K562 (cell line): ENCODE data around the gene JPT1. TPM values are rescaled to one million over a fixed set of nuclear protein-coding genes. Genes with fewer than 3 reads are reported as not detected.

Experiments
- C11orf30 ChIP-seq: fragments of 450-650 bp; IDR thresholded peaks from 2 replicates; pipeline ENCODE4 v1.6.1; 2016; ENCODE audit warnings: low read depth, mild to moderate bottlenecking
- CEBPZ ChIP-seq: fragments of 150-350 bp; IDR thresholded peaks from 2 replicates; pipeline ENCODE4 v1.6.1; 2014; ENCODE audit warnings: low read depth, mild to moderate bottlenecking, low read length, borderline replicate concordance
- CHCHD3 ChIP-seq: fragments of 250-450 bp; sonication (Bioruptor Pico); IDR thresholded peaks from 2 replicates; pipeline ENCODE4 v2.1.2; 2022; ENCODE audit warnings: mild to moderate bottlenecking
- FIP1L1 ChIP-seq: fragments of 200-400 bp; formaldehyde crosslinking; IDR thresholded peaks from 2 replicates; pipeline ENCODE4 v1.6.1; 2018; ENCODE audit warnings: mild to moderate bottlenecking, low read depth, low read length; ENCODE audit not compliant: poor library complexity, severe bottlenecking
- HDGF ChIP-seq: fragments of 450-650 bp; IDR thresholded peaks from 2 replicates; pipeline ENCODE4 v1.6.1; 2016
- MAZ ChIP-seq, 2 experiments: fragments of 450-650 bp in 1 of 2; sonication (generic) in 1 of 2; formaldehyde crosslinking; IDR thresholded peaks in 1 of 2; conservative IDR thresholded peaks in 1 of 2; 2 replicates each; pipeline versions ENCODE4 v1.4.0 to v1.5.0; 2020; ENCODE audit warnings: mild to moderate bottlenecking in 1 of 2, missing genetic modification reagents in 1 of 2
- MITF ChIP-seq: IDR thresholded peaks from 2 replicates; pipeline ENCODE4 v1.6.1; 2014; ENCODE audit warnings: antibody characterized with exemption
- MNT ChIP-seq, 2 experiments: fragments of 450-650 bp; conservative IDR thresholded peaks; 2 replicates each; pipeline ENCODE4 v1.6.1; 2017; ENCODE audit warnings: mild to moderate bottlenecking in 2 of 2, moderate library complexity in 2 of 2
- MTA3 ChIP-seq: fragments of 450-650 bp; formaldehyde crosslinking; IDR thresholded peaks from 2 replicates; pipeline ENCODE4 v1.6.1; 2017; ENCODE audit warnings: mild to moderate bottlenecking, borderline replicate concordance
- NCOR1 ChIP-seq: fragments of 450-650 bp; IDR thresholded peaks from 2 replicates; pipeline ENCODE4 v1.6.1; 2016; ENCODE audit warnings: mild to moderate bottlenecking, moderate library complexity
- POLR2H ChIP-seq: IDR thresholded peaks from 2 replicates; pipeline ENCODE4 v1.6.1; 2016; ENCODE audit warnings: missing genetic modification characterization, low read depth, mild to moderate bottlenecking, control low read depth, missing compliant biosample characterization, moderate library complexity
- SMARCA5 ChIP-seq: fragments of 450-650 bp; IDR thresholded peaks from 2 replicates; pipeline ENCODE4 v1.6.1; 2016
- SNAPC5 ChIP-seq: fragments of 250-450 bp; sonication (Bioruptor Pico); IDR thresholded peaks from 2 replicates; pipeline ENCODE4 v1.8.0; 2021; ENCODE audit warnings: moderate library complexity, mild to moderate bottlenecking, inconsistent platforms
- STAT5A ChIP-seq: IDR thresholded peaks from 2 replicates; pipeline ENCODE4 v1.6.1; 2012; ENCODE audit warnings: low read length, inconsistent platforms, borderline replicate concordance
- TAF1 ChIP-seq: IDR thresholded peaks from 2 replicates; pipeline ENCODE4 v1.6.1; 2011; ENCODE audit warnings: mild to moderate bottlenecking, low read length, moderate library complexity; ENCODE audit not compliant: insufficient read depth, control insufficient read depth, severe bottlenecking; ENCODE audit errors: extremely low read depth
- TFAP4 ChIP-seq: sonication (generic); formaldehyde crosslinking; IDR thresholded peaks from 2 replicates; pipeline ENCODE4 v1.8.0; 2022; ENCODE audit warnings: missing genetic modification reagents, mild to moderate bottlenecking, moderate library complexity, borderline replicate concordance
- THAP7 ChIP-seq: fragments of 250-450 bp; sonication (Bioruptor Pico); IDR thresholded peaks from 2 replicates; pipeline ENCODE4 v1.5.0; 2021
- XRCC5 ChIP-seq: fragments of 200-400 bp; formaldehyde crosslinking; IDR thresholded peaks from 2 replicates; pipeline ENCODE4 v1.6.1; 2017; ENCODE audit warnings: low read depth, mild to moderate bottlenecking, low read length
- ZKSCAN3 ChIP-seq: fragments of 250-450 bp; sonication (Bioruptor Pico); IDR thresholded peaks from 2 replicates; pipeline ENCODE4 v1.4.0; 2020
- ZNF140 ChIP-seq: fragments of 250-450 bp; sonication (Bioruptor Pico); IDR thresholded peaks from 2 replicates; pipeline ENCODE4 v1.8.0; 2021; ENCODE audit warnings: moderate library complexity, mild to moderate bottlenecking, inconsistent platforms
- polyA plus RNA-seq, 8 experiments: library from polyadenylated mRNA; depleted of rRNA in 4 of 8; stranded (reverse) in 5 of 8; unstranded in 3 of 8; fragments of >200 nt; fragmentation: Nextera tagmentation in 2 of 8; fragmentation: Illumina TruSeq in 1 of 8; extraction: Ambion mirVana in 2 of 8; extraction: Trizol in 1 of 8; gene quantifications; 2 replicates each; pipeline versions ENCODE4 v1.2.1 to v1.2.3, GENCODE V29; 2011 to 2014; ENCODE audit warnings: inconsistent platforms in 1 of 8, missing spikeins in 1 of 8
- total RNA-seq, 7 experiments: library from RNA; depleted of rRNA in 6 of 7; stranded (reverse); fragments of >200 nt in 6 of 7; fragmentation: Illumina TruSeq in 2 of 7; extraction: Trizol in 2 of 7; gene quantifications; 2 replicates each; pipeline versions ENCODE4 v1.2.1 to v1.2.3, GENCODE V29; 2011 to 2021; ENCODE audit warnings: low replicate concordance in 1 of 7

The JPT1 gene
- total and polyA plus RNA-seq, 9 of the 15 experiments (the other 6 are each of a cell fraction or from before 2014, with no cell fraction given): 56.7 to 292 (median 144) TPM

GRCh38 chr17:75096082-75096625 lies 58.2 kb downstream of the JPT1 start (continued):
- TF ChIP-seq ZNF140 (CRISPR knock-in tag) (no peak), TAF1 (peak; percentile 75), C11orf30 (peak; percentile 87), MNT (conservative IDR thresholded peaks at IDR 0.05) (peak in 1 of 2 experiments; percentile 68; a peak in 3 of 4 replicates), CHCHD3 (no peak), SMARCA5 (no peak), STAT5A (peak; percentile 53), FIP1L1 (no peak), MITF (peak; percentile 51; the same call in 1 of the 2 replicates), MTA3 (peak; percentile 86), XRCC5 (no peak), HDGF (no peak), ZKSCAN3 (CRISPR knock-in tag) (no peak), NCOR1 (peak; percentile 78), THAP7 (CRISPR knock-in tag) (no peak), POLR2H (tag) (no peak), SNAPC5 (CRISPR knock-in tag) (no peak), MAZ (CRISPR knock-in tag; conservative IDR thresholded peaks at IDR 0.05 in 1 of 2, IDR thresholded peaks at IDR 0.05 in 1 of 2) (peak; percentile 71 to 84; a peak in 3 of 4 replicates), TFAP4 (CRISPR knock-in tag) (peak; percentile 65; the same call in 1 of the 2 replicates), CEBPZ (no peak)
